Measurements from ENCODE around the gene CHRNA1. TPM values are rescaled to one million over a fixed set of nuclear protein-coding genes. Genes with fewer than 3 reads are reported as not detected.

CHRNA1 gene
- total RNA-seq, 1 experiment from 2014 or later, result not detected

DNA sequence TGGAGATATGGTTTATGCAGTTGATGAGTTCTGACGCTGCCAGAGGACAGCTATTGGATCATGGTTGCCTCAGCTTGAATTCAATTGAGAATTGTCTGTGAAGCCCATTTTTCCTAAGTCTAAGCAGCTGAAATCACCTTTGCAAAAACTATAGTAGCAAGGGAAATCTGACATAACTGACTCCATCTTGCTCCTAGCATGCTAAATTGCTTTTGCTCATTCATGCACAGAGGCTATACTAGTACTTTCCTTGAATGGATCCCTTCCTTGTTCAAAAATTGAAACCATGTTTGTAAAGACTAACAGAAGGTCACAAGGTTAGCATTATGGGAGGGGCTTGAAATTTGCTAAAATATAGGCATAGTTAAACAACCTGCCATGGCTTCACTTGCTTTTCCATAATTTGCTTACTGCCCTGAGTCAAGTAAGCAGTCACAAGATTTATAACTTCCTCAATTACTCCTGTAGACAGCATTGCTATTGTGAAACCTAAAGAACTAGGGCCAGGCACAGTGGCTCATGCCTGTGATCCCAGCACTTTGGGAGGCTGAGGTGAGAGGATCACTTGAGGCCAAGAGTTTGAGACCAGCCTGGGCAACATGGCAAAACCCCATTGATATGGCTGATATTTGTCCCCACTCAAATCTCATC lies 41.2 kb downstream of the CHRNA1 start:
- Mint-ChIP-seq H3K4me1 (ENCODE audit: insufficient read depth, unreplicated experiment) (no peaks in the 10 kb centered on the region), H3K27ac (ENCODE audit: low read depth, unreplicated experiment) (no peak overlapping the region), H3K4me3 (ENCODE audit: unreplicated experiment) (no peak overlapping the region), H3K36me3 (ENCODE audit: insufficient read depth, unreplicated experiment) (peaks cover 6% of the 10 kb centered on the region), H3K9me3 (ENCODE audit: unreplicated experiment) (no peaks in the 10 kb centered on the region), H3K27me3 (ENCODE audit: insufficient read depth, unreplicated experiment) (peaks cover 9% of the 10 kb centered on the region)
- POLR2A ChIA-PET, result no interaction called here
- intact Hi-C loops (cut with micrococcal nuclease), result no loop called here
- CTCF ChIA-PET, result interaction anchor here (0.7 to 0.9 kb wide), 3 partner anchors 23 to 26 kb away, joined by 3 to 6 read pairs (median 5); no protein-coding TSS in a partner anchor
- no peak for TF ChIP-seq CTCF (IDR thresholded peaks at IDR 0.05; ENCODE audit: unreplicated experiment)
- BruUV-seq (replicated peaks), result no TSS peak
- no peak for DNase-seq (ENCODE audit: unreplicated experiment)

DNA sequence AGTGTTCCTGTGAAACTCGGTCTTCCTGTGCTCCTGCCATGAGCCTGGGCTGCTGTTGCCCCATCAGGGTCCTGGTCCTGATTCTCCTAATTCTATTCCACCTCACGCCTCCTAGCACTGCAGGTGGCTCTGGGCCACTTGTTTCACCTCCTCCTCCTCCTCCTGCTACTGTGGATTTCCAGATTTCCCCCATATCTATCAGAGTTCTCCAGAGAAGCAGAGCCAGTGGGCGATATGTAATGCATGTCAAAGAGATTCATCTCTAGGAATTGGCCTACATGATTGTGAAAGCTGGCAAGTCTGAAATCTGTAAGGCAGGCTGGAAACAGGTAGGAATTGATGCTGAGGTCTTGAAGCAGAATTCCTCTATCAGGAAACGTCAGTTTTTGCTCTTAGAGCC lies 45.3 kb downstream of the CHRNA1 start:
- ChIA-PET POLR2A (no interaction called here), CTCF (interaction anchor here (0.7 kb wide), 1 partner anchor 19 kb away, joined by 3 read pairs; no protein-coding TSS in a partner anchor)
- intact Hi-C loops (cut with micrococcal nuclease), result no loop called here
- Mint-ChIP-seq H3K9me3 (ENCODE audit: unreplicated experiment) (no peaks in the 10 kb centered on the region), H3K27me3 (ENCODE audit: insufficient read depth, unreplicated experiment) (no peaks in the 10 kb centered on the region), H3K4me3 (ENCODE audit: unreplicated experiment) (no peak overlapping the region), H3K27ac (ENCODE audit: low read depth, unreplicated experiment) (no peak overlapping the region), H3K36me3 (ENCODE audit: insufficient read depth, unreplicated experiment) (peaks cover 6% of the 10 kb centered on the region), H3K4me1 (ENCODE audit: insufficient read depth, unreplicated experiment) (no peaks in the 10 kb centered on the region)
- no peak for TF ChIP-seq CTCF (IDR thresholded peaks at IDR 0.05; ENCODE audit: unreplicated experiment)
- no peak for DNase-seq (ENCODE audit: unreplicated experiment)
- BruUV-seq (replicated peaks), result no TSS peak

DNA sequence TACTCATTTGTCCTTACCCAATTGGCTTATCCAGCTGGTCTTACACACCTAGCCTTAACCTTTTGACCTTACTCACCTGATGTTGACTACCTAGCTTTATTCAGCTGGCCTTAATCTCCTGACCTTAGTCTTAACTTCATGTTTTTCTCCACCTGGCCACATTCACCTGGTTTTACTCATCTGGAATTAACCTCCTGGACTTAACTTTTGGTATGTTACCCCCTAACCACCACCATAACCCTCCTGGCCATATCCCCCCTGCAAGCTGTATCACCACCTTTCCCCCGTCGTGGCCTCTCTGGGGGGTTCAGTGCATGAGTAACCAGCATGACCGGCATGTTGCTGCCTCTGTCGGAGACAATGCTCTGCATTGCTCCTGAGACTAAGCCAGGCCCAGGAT lies 45.7 kb downstream of the CHRNA1 start:
- Mint-ChIP-seq H3K4me3 (ENCODE audit: unreplicated experiment) (no peak overlapping the region), H3K36me3 (ENCODE audit: insufficient read depth, unreplicated experiment) (peaks cover 6% of the 10 kb centered on the region), H3K27me3 (ENCODE audit: insufficient read depth, unreplicated experiment) (no peaks in the 10 kb centered on the region), H3K9me3 (ENCODE audit: unreplicated experiment) (no peaks in the 10 kb centered on the region), H3K4me1 (ENCODE audit: insufficient read depth, unreplicated experiment) (no peaks in the 10 kb centered on the region), H3K27ac (ENCODE audit: low read depth, unreplicated experiment) (no peak overlapping the region)
- TF ChIP-seq CTCF (IDR thresholded peaks at IDR 0.05; ENCODE audit: unreplicated experiment), result no peak
- POLR2A ChIA-PET, result no interaction called here
- intact Hi-C loops (cut with micrococcal nuclease), result no loop called here
- CTCF ChIA-PET, result no interaction called here
- no peak for DNase-seq (ENCODE audit: unreplicated experiment)
- BruUV-seq (replicated peaks), result no TSS peak

DNA sequence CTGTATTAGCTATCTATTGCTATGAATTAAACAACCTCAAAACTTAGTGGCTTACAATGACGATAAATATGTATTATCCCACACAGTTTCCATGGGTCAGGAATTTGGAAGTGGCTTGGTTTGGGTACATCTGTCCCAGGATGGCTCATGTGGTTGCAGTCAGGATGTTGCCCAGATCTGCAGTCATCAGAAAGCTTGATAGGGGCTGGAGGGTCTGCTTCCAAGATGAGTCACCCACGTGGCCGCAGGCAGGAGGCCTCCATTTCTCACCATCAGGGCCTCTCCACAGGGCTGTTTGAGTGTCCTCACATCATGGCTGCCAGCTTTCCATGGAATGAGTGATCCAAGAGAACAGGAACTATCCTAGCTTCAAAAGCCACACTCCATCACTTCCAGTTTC lies 46.4 kb downstream of the CHRNA1 start:
- CTCF ChIA-PET, result interaction anchor here (0.6 to 1.3 kb wide), 3 partner anchors 18 to 276 kb away, joined by 3 to 5 read pairs (median 4); no protein-coding TSS in a partner anchor
- H3K4me1 Mint-ChIP-seq (ENCODE audit: insufficient read depth, unreplicated experiment), result no peaks in the 10 kb centered on the region
- intact Hi-C loops (cut with micrococcal nuclease), result no loop called here

More for the DNA sequence above, 46.4 kb downstream of the CHRNA1 start:
- TF ChIP-seq CTCF (IDR thresholded peaks at IDR 0.05; ENCODE audit: unreplicated experiment), result no peak
- Mint-ChIP-seq H3K27me3 (ENCODE audit: insufficient read depth, unreplicated experiment) (no peaks in the 10 kb centered on the region), H3K9me3 (ENCODE audit: unreplicated experiment) (no peaks in the 10 kb centered on the region), H3K36me3 (ENCODE audit: insufficient read depth, unreplicated experiment) (peaks cover 6% of the 10 kb centered on the region), H3K27ac (ENCODE audit: low read depth, unreplicated experiment) (no peak overlapping the region), H3K4me3 (ENCODE audit: unreplicated experiment) (no peak overlapping the region)
- POLR2A ChIA-PET, result no interaction called here
- BruUV-seq (replicated peaks), result no TSS peak
- no peak for DNase-seq (ENCODE audit: unreplicated experiment)

Data from MCF 10A (cell line).